SK-N-SH (cell line): ENCODE measurements around the gene CBFA2T2. TPM values are rescaled to one million over a fixed set of nuclear protein-coding genes. Genes with fewer than 3 reads are reported as not detected.
"Not testable (repeated sequence)": the region's sequence is repeated elsewhere in the genome, so short reads cannot be mapped to it uniquely, and the experiment has no call there.

Source experiments
- CTCF ChIA-PET: fragments of 300-600, 350-600 bp; formaldehyde crosslinking; extraction: SDS; loops from one replicate; lab custom pipeline; 2021; lab: Yijun Ruan, JAX
- POLR2A ChIA-PET: fragments of 350-600 bp; sonication (Branson Sonifier 250); formaldehyde crosslinking; extraction: SDS; loops from one replicate; lab custom pipeline; 2020; ENCODE audit warnings: antibody characterized with exemption, inconsistent platforms; lab: Yijun Ruan, JAX
- DNase-seq: peaks from one replicate; pipeline ENCODE4 v3.0.0; 2012
- H2AFZ ChIP-seq: fragments of 200-600 bp; sonication (generic); 2 replicates; pipeline ENCODE4 v1.8.1; 2016; ENCODE audit warnings: antibody characterized with exemption, mild to moderate bottlenecking, low read depth
- H3F3A ChIP-seq: fragments of 200-600 bp; sonication (generic); replicated peaks from 2 replicates; pipeline ENCODE3; 2016; ENCODE audit warnings: antibody characterized with exemption, mild to moderate bottlenecking; ENCODE audit not compliant: insufficient read depth
- H3K27ac ChIP-seq, 2 experiments: fragments of 200-500 bp in 1 of 2; fragments of 200-600 bp in 1 of 2; sonication (Bioruptor generic) in 1 of 2; sonication (generic), shearing (Covaris generic) in 1 of 2; 2 replicates each; pipeline versions ENCODE4 v1.5.1 to v1.6.1; 2014 to 2016; ENCODE audit warnings: low read depth in 2 of 2, inconsistent platforms in 1 of 2, low read length in 1 of 2, mild to moderate bottlenecking in 1 of 2, mixed read lengths in 1 of 2
- H3K27me3 ChIP-seq: fragments of 200-600 bp; sonication (generic), shearing (Covaris generic); 2 replicates; pipeline ENCODE4 v1.6.1; 2016; ENCODE audit warnings: mixed run types; ENCODE audit not compliant: insufficient read depth
- H3K36me3 ChIP-seq, 2 experiments: fragments of 200-500 bp in 1 of 2; fragments of 200-600 bp in 1 of 2; sonication (Bioruptor generic) in 1 of 2; sonication (generic) in 1 of 2; replicated peaks in 1 of 2; 2 replicates each; pipeline versions ENCODE3 to v1.5.1; 2014 to 2016; ENCODE audit warnings: low read length in 1 of 2, mild to moderate bottlenecking in 1 of 2; ENCODE audit not compliant: insufficient read depth in 2 of 2, control insufficient read depth in 1 of 2
- H3K4me1 ChIP-seq, 2 experiments: fragments of 200-500 bp in 1 of 2; fragments of 200-600 bp in 1 of 2; sonication (Bioruptor generic) in 1 of 2; sonication (generic), shearing (Covaris generic) in 1 of 2; 2 replicates each; pipeline versions ENCODE4 v1.5.1 to v1.6.1; 2014 to 2016; ENCODE audit warnings: low read depth in 1 of 2, low read length in 1 of 2, mixed run types in 1 of 2; ENCODE audit not compliant: insufficient read depth in 2 of 2, control insufficient read depth in 1 of 2
- H3K4me2 ChIP-seq: fragments of 200-600 bp; sonication (generic), shearing (Covaris generic); 2 replicates; pipeline ENCODE4 v1.6.1; 2017; ENCODE audit warnings: mixed run types
- H3K4me3 ChIP-seq, 2 experiments: fragments of 200-500 bp in 1 of 2; fragments of 200-600 bp in 1 of 2; sonication (Bioruptor generic) in 1 of 2; sonication (generic), shearing (Covaris generic) in 1 of 2; 2 replicates each; pipeline versions ENCODE4 v1.5.1 to v1.8.1; 2014 to 2016; ENCODE audit warnings: low read depth in 2 of 2, inconsistent platforms in 1 of 2, low read length in 1 of 2, mild to moderate bottlenecking in 1 of 2, mixed read lengths in 1 of 2, moderate library complexity in 1 of 2
- H3K79me2 ChIP-seq: fragments of 200-600 bp; sonication (generic); 2 replicates; pipeline ENCODE4 v1.8.1; 2017; ENCODE audit warnings: mild to moderate bottlenecking; ENCODE audit not compliant: insufficient read depth
- H3K9ac ChIP-seq: fragments of 200-600 bp; sonication (generic); 2 replicates; pipeline ENCODE4 v1.6.1; 2017; ENCODE audit warnings: mixed run types
- H3K9me2 ChIP-seq: fragments of 200-600 bp; sonication (generic); 2 replicates; pipeline ENCODE4 v1.6.1; 2017; ENCODE audit warnings: mixed run types
- H3K9me3 ChIP-seq: fragments of 200-600 bp; sonication (generic); 2 replicates; pipeline ENCODE4 v1.6.1; 2017; ENCODE audit warnings: mixed run types, mild to moderate bottlenecking, moderate library complexity
- H4K20me1 ChIP-seq: fragments of 200-600 bp; sonication (generic); 2 replicates; pipeline ENCODE4 v1.6.1; 2017; ENCODE audit warnings: mild to moderate bottlenecking, mixed run types; ENCODE audit not compliant: insufficient read depth
- EP300 ChIP-seq, 2 experiments: IDR thresholded peaks; 2 replicates each; pipeline versions ENCODE4 v1.4.0 to v1.6.1; 2012; ENCODE audit warnings: borderline replicate concordance in 1 of 2, low read depth in 1 of 2, low read length in 1 of 2
- FOXM1 ChIP-seq: IDR thresholded peaks from 2 replicates; pipeline ENCODE4 v1.4.0; 2012; ENCODE audit warnings: low read depth, mild to moderate bottlenecking
- GABPA ChIP-seq: IDR thresholded peaks from 2 replicates; pipeline ENCODE4 v1.4.0; 2012; ENCODE audit warnings: low read depth, mild to moderate bottlenecking
- GATA2 ChIP-seq: sonication (generic); formaldehyde crosslinking; IDR thresholded peaks from 2 replicates; pipeline ENCODE4 v1.5.0; 2020; ENCODE audit warnings: mild to moderate bottlenecking, missing genetic modification reagents
- MEF2A ChIP-seq: IDR thresholded peaks from 2 replicates; pipeline ENCODE4 v1.4.0; 2012; ENCODE audit warnings: low read depth, borderline replicate concordance
- MXI1 ChIP-seq: IDR thresholded peaks from 2 replicates; pipeline ENCODE4 v1.6.1; 2012; ENCODE audit warnings: mild to moderate bottlenecking, low read depth, low read length, improper control_type of control experiment
- NFIC ChIP-seq: IDR thresholded peaks from 2 replicates; pipeline ENCODE4 v1.4.0; 2012; ENCODE audit warnings: borderline replicate concordance
- NRF1 ChIP-seq: IDR thresholded peaks from 2 replicates; pipeline ENCODE4 v1.6.1; 2012; ENCODE audit warnings: low read depth, mild to moderate bottlenecking, low read length
- RAD21 ChIP-seq: IDR thresholded peaks from 2 replicates; pipeline ENCODE4 v1.6.1; 2012; ENCODE audit warnings: mild to moderate bottlenecking, low read length
- RCOR1 ChIP-seq: fragments of 150-350 bp; IDR thresholded peaks from 2 replicates; pipeline ENCODE4 v1.6.1; 2017; ENCODE audit warnings: antibody characterized with exemption, low read length
- RXRA ChIP-seq: IDR thresholded peaks from 2 replicates; pipeline ENCODE4 v1.4.0; 2012; ENCODE audit warnings: low read depth, mild to moderate bottlenecking, borderline replicate concordance
- TAF1 ChIP-seq: IDR thresholded peaks from 2 replicates; pipeline ENCODE4 v1.6.1; 2012; ENCODE audit warnings: low read depth, mild to moderate bottlenecking, low read length, moderate library complexity, borderline replicate concordance
- TEAD4 ChIP-seq: IDR thresholded peaks from 2 replicates; pipeline ENCODE4 v1.4.0; 2012; ENCODE audit warnings: mild to moderate bottlenecking, borderline replicate concordance; ENCODE audit not compliant: insufficient read depth
- YY1 ChIP-seq: IDR thresholded peaks from 2 replicates; pipeline ENCODE4 v1.4.0; 2012; ENCODE audit warnings: low read depth, mild to moderate bottlenecking
- WGBS: methylation state at CpG from one replicate; pipeline ENCODE4 v1.1.6; 2017; ENCODE audit warnings: low lambda C conversion rate; 5-methylcytosine and 5-hydroxymethylcytosine counted together
- polyA plus RNA-seq, 3 experiments: library from polyadenylated mRNA; depleted of rRNA; stranded (reverse); fragments of >200 nt; gene quantifications; 2 replicates each; pipeline ENCODE4 v1.2.3, GENCODE V29; 2012
- TF ChIP-seq, protein P1 (sequence below): fragments of 200-600 bp; sonication (generic); IDR thresholded peaks from 2 replicates; pipeline ENCODE4 v1.6.1; 2017; ENCODE audit warnings: antibody characterized with exemption, mild to moderate bottlenecking, moderate library complexity
- TF ChIP-seq, protein P2 (sequence below): IDR thresholded peaks from 2 replicates; pipeline ENCODE4 v1.4.0; 2012; ENCODE audit warnings: low read depth, borderline replicate concordance
- TF ChIP-seq, protein P3 (sequence below): fragments of 150-350 bp; IDR thresholded peaks from 2 replicates; pipeline ENCODE4 v1.6.1; 2016; ENCODE audit warnings: mild to moderate bottlenecking, low read depth, low read length
- TF ChIP-seq, protein P4 (sequence below): fragments of 150-350 bp; IDR thresholded peaks from 2 replicates; pipeline ENCODE4 v1.6.1; 2017; ENCODE audit warnings: antibody characterized with exemption, low read length, low read depth, borderline replicate concordance
- TF ChIP-seq, protein P5 (sequence below): IDR thresholded peaks from 2 replicates; pipeline ENCODE4 v1.4.0; 2012; ENCODE audit warnings: low read depth, borderline replicate concordance

The CBFA2T2 gene
- polyA plus RNA-seq, 1 of the 3 experiments (the other 2 are of a cell fraction) = 11.0 TPM

DNA sequence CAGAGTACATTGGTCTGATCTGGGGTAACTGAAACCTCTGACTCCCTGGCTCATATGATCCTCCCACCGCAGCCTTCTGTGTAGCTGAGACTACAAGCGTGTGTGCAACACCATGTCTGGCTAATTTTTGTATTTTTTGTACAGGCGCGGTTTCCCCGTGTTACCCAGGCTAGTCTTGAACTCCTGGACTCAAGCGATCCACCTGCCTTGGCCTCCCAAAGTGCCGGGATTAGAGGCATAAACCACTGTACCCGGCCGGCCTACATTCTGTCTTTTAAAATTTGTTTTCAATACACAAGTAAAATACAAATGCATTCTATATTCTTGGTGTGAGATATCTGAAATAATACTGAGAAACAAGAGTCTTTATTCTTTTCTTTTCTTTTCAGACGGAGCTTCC is 1.7 kb upstream of the CBFA2T2 start:
- DNase-seq = no peak
- Histone ChIP-seq H3K4me2 (no peak overlapping the region), H3K27me3 (no peaks in the 10 kb centered on the region), H3K9me2 (no peaks in the 10 kb centered on the region), H3K4me1 (peaks cover 0 to 3% of the 10 kb centered on the region in 2 experiments; a peak in 2 of 4 replicates), H3K9me3 (no peaks in the 10 kb centered on the region)
- TF ChIP-seq RAD21 (no peak), TAF1 (no peak), YY1 (no peak), GABPA (no peak), NFIC (no peak), RXRA (no peak), NRF1 (no peak), MXI1 (no peak), EP300 (IDR thresholded peaks at IDR 0.05; ENCODE audit: borderline replicate concordance in 1 of 2, low read depth in 1 of 2, low read length in 1 of 2) (no peak), RCOR1 (no peak), MEF2A (no peak), TEAD4 (no peak), FOXM1 (no peak), GATA2 (CRISPR knock-in tag) (no peak)
- TF ChIP-seq, protein P1, sequence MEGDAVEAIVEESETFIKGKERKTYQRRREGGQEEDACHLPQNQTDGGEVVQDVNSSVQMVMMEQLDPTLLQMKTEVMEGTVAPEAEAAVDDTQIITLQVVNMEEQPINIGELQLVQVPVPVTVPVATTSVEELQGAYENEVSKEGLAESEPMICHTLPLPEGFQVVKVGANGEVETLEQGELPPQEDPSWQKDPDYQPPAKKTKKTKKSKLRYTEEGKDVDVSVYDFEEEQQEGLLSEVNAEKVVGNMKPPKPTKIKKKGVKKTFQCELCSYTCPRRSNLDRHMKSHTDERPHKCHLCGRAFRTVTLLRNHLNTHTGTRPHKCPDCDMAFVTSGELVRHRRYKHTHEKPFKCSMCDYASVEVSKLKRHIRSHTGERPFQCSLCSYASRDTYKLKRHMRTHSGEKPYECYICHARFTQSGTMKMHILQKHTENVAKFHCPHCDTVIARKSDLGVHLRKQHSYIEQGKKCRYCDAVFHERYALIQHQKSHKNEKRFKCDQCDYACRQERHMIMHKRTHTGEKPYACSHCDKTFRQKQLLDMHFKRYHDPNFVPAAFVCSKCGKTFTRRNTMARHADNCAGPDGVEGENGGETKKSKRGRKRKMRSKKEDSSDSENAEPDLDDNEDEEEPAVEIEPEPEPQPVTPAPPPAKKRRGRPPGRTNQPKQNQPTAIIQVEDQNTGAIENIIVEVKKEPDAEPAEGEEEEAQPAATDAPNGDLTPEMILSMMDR = no peak
- TF ChIP-seq, protein P2, sequence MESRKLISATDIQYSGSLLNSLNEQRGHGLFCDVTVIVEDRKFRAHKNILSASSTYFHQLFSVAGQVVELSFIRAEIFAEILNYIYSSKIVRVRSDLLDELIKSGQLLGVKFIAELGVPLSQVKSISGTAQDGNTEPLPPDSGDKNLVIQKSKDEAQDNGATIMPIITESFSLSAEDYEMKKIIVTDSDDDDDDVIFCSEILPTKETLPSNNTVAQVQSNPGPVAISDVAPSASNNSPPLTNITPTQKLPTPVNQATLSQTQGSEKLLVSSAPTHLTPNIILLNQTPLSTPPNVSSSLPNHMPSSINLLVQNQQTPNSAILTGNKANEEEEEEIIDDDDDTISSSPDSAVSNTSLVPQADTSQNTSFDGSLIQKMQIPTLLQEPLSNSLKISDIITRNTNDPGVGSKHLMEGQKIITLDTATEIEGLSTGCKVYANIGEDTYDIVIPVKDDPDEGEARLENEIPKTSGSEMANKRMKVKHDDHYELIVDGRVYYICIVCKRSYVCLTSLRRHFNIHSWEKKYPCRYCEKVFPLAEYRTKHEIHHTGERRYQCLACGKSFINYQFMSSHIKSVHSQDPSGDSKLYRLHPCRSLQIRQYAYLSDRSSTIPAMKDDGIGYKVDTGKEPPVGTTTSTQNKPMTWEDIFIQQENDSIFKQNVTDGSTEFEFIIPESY = no peak
- TF ChIP-seq, protein P3, sequence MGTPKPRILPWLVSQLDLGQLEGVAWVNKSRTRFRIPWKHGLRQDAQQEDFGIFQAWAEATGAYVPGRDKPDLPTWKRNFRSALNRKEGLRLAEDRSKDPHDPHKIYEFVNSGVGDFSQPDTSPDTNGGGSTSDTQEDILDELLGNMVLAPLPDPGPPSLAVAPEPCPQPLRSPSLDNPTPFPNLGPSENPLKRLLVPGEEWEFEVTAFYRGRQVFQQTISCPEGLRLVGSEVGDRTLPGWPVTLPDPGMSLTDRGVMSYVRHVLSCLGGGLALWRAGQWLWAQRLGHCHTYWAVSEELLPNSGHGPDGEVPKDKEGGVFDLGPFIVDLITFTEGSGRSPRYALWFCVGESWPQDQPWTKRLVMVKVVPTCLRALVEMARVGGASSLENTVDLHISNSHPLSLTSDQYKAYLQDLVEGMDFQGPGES = no peak
- TF ChIP-seq, protein P4, sequence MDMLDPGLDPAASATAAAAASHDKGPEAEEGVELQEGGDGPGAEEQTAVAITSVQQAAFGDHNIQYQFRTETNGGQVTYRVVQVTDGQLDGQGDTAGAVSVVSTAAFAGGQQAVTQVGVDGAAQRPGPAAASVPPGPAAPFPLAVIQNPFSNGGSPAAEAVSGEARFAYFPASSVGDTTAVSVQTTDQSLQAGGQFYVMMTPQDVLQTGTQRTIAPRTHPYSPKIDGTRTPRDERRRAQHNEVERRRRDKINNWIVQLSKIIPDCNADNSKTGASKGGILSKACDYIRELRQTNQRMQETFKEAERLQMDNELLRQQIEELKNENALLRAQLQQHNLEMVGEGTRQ = no peak
- TF ChIP-seq, protein P5, sequence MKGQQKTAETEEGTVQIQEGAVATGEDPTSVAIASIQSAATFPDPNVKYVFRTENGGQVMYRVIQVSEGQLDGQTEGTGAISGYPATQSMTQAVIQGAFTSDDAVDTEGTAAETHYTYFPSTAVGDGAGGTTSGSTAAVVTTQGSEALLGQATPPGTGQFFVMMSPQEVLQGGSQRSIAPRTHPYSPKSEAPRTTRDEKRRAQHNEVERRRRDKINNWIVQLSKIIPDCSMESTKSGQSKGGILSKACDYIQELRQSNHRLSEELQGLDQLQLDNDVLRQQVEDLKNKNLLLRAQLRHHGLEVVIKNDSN = no peak
- TF ChIP-seq, all 33 proteins: peak for 0
- no peak overlapping the region for H3K4me3 ChIP-seq
- H3K9ac ChIP-seq = no peak overlapping the region
- no peak overlapping the region for H2AFZ ChIP-seq
- no peaks in the 10 kb centered on the region for H3K36me3 ChIP-seq
- 95% methylated on average over 10 of the region's 10 CpGs for WGBS
- ChIA-PET POLR2A (no interaction called here), CTCF (interaction anchor here (0.9 to 1.2 kb wide), 2 partner anchors 18 to 166 kb away, joined by 3 read pairs; no protein-coding TSS in a partner anchor)
- H3F3A ChIP-seq = no peaks in the 10 kb centered on the region
- H4K20me1 ChIP-seq = peaks cover 2% of the 10 kb centered on the region; the same call in 1 of the 2 replicates
- H3K27ac ChIP-seq = no peak overlapping the region
- peaks cover 29% of the 10 kb centered on the region for H3K79me2 ChIP-seq

DNA sequence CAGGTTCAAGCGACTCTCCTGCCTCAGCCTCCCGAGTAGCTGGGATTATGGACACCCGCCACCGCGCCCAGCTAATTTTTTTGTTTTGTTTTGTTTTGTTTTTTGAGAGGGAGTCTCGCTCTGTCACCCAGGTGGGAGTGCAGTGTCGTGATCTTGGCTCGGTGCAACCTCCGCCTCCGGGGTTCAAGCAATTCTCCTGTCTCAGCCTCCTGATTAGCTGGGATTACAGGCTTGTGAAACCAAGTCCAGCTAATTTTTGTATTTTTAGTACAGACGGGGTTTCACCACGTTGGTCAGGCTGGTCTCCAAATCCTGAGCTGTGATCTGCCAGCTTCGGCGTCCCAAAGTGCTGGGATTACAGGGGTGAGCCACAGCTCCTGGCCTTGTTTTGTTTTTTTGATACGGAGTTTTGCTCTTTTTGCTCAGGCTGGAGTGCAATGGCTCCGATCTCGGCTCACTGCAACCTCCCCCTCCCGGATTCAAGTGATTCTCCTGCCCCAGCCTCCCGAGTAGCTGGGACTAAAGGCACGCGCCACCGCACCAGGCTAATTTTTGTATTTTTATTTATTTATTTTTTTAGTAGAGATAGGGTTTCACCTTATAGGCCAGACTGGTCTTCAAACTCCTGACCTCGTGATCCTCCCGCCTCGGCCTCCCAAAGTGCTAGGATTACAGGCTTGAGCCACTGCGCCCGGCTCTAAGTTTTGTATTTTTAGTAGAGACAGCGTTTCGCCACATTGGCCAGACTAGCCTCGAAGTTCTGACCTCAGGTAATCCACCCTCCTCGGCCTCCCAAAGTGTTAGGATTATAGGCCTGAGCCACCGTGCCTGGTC is 1.0 kb upstream of the CBFA2T2 start:
- H3K27me3 ChIP-seq, H3K4me1 ChIP-seq, H3F3A ChIP-seq, H3K9me2 ChIP-seq, H3K36me3 ChIP-seq, DNase-seq, H3K9me3 ChIP-seq, H4K20me1 ChIP-seq, H3K4me3 ChIP-seq: not testable (repeated sequence)
- H3K9ac ChIP-seq = peak overlapping the region; percentile 69; the same call in 1 of the 2 replicates
- H3K79me2 ChIP-seq = peaks cover 36% of the 10 kb centered on the region
- 98% methylated on average over 31 of the region's 32 CpGs for WGBS
- peak overlapping the region; percentile 99 for H2AFZ ChIP-seq
- H3K4me2 ChIP-seq = peak overlapping the region; percentile 78; the same call in 1 of the 2 replicates
- ChIA-PET CTCF (interaction anchor here (0.9 to 1.4 kb wide), 3 partner anchors 19 to 179 kb away, joined by 3 to 4 read pairs (median 3); no protein-coding TSS in a partner anchor), POLR2A (interaction anchor here (0.9 to 2.1 kb wide), 8 partner anchors 45 to 178 kb away, joined by 3 to 12 read pairs (median 7); partner anchors contain the start of genes ACTL10 and SNTA1)
- H3K27ac ChIP-seq = peak overlapping the region in 1 of 2 experiments; percentile 85; a peak in 2 of 4 replicates
